HepG2 (cell line): Measurements from ENCODE around the gene KLF9. TPM values are rescaled to one million over a fixed set of nuclear protein-coding genes. Genes with fewer than 3 reads are reported as not detected.
A peak's percentile ranks its signal among the peaks of the same experiment; 100 is the strongest.

ENCODE experiments used
- E2F5 ChIP-seq: sonication (generic); formaldehyde crosslinking; conservative IDR thresholded peaks from 2 replicates; pipeline ENCODE4 v1.4.0; 2020; ENCODE audit warnings: missing genetic modification reagents
- HOXA9 ChIP-seq: sonication (generic); formaldehyde crosslinking; IDR thresholded peaks from 2 replicates; pipeline ENCODE4 v1.8.1; 2022; ENCODE audit warnings: missing genetic modification reagents, mild to moderate bottlenecking, moderate library complexity, borderline replicate concordance
- RARA ChIP-seq: IDR thresholded peaks from 2 replicates; pipeline ENCODE4 v1.6.1; 2016; ENCODE audit warnings: missing genetic modification reagents, missing compliant biosample characterization
- RXRB ChIP-seq: IDR thresholded peaks from 2 replicates; pipeline ENCODE4 v1.6.1; 2016; ENCODE audit warnings: borderline replicate concordance, missing genetic modification reagents, missing compliant biosample characterization
- SMARCC2 ChIP-seq: fragments of 450-650 bp; IDR thresholded peaks from 2 replicates; pipeline ENCODE4 v1.6.1; 2017; ENCODE audit warnings: antibody characterized with exemption, mild to moderate bottlenecking
- SNAPC4 ChIP-seq: sonication (generic); formaldehyde crosslinking; IDR thresholded peaks from 2 replicates; pipeline ENCODE4 v1.4.0; 2020; ENCODE audit warnings: mild to moderate bottlenecking, missing genetic modification reagents
- ZBTB39 ChIP-seq: sonication (generic); formaldehyde crosslinking; IDR thresholded peaks from 2 replicates; pipeline ENCODE4 v1.5.0; 2020; ENCODE audit warnings: missing genetic modification reagents
- ZNF207 ChIP-seq: fragments of 450-650 bp; IDR thresholded peaks from 2 replicates; pipeline ENCODE4 v1.6.1; 2016; ENCODE audit warnings: antibody characterized with exemption, borderline replicate concordance
- ZNF263 ChIP-seq: sonication (generic); formaldehyde crosslinking; IDR thresholded peaks from 2 replicates; pipeline ENCODE4 v1.4.0; 2020; ENCODE audit warnings: missing genetic modification reagents
- ZNF556 ChIP-seq: sonication (generic); formaldehyde crosslinking; IDR thresholded peaks from 2 replicates; pipeline ENCODE4 v1.4.0; 2020; ENCODE audit warnings: mild to moderate bottlenecking, missing genetic modification reagents, borderline replicate concordance
- ZNF644 ChIP-seq: IDR thresholded peaks from 2 replicates; pipeline ENCODE4 v1.6.1; 2016; ENCODE audit warnings: low read depth
- ZNF687 ChIP-seq: sonication (generic); formaldehyde crosslinking; IDR thresholded peaks from 2 replicates; pipeline ENCODE4 v1.5.1; 2020; ENCODE audit warnings: mild to moderate bottlenecking, missing genetic modification reagents, moderate library complexity
- ZNF747 ChIP-seq: sonication (generic); formaldehyde crosslinking; IDR thresholded peaks from 2 replicates; pipeline ENCODE4 v1.8.1; 2023; ENCODE audit warnings: missing genetic modification reagents, mild to moderate bottlenecking, borderline replicate concordance
- ZSCAN9 ChIP-seq: IDR thresholded peaks from 2 replicates; pipeline ENCODE4 v1.6.1; 2016; ENCODE audit warnings: borderline replicate concordance
- polyA plus RNA-seq, 8 experiments: library from polyadenylated mRNA; depleted of rRNA in 3 of 8; stranded (reverse) in 7 of 8; unstranded in 1 of 8; fragments of >200 nt; fragmentation: Illumina TruSeq in 4 of 8; extraction: Trizol in 4 of 8; gene quantifications; 2 replicates each; pipeline versions ENCODE4 v1.2.1 to v1.2.3, GENCODE V29; 2011 to 2016; ENCODE audit warnings: low read depth in 4 of 8, missing spikeins in 1 of 8, mixed read lengths in 1 of 8; ENCODE audit not compliant: insufficient read depth in 1 of 8
- total RNA-seq, 5 experiments: library from RNA; depleted of rRNA; stranded (reverse); fragments of >200 nt; fragmentation: Illumina TruSeq; extraction: Trizol; gene quantifications; 2 replicates each; pipeline ENCODE4 v1.2.3, GENCODE V29; 2016; ENCODE audit warnings: low read depth in 1 of 5

Gene KLF9
- total and polyA plus RNA-seq, 2 of the 13 experiments (the other 11 are each of a cell fraction or from before 2014, with no cell fraction given), result 5.7 to 7.2 TPM

GRCh38 chr9:70413799-70414775 is at the start of gene KLF9 (continued):
- TF ChIP-seq SNAPC4 (CRISPR knock-in tag) (peak; percentile 66; the same call in 1 of the 2 replicates), ZSCAN9 (CRISPR knock-in tag) (peak; percentile 94; the same call in 1 of the 2 replicates), ZBTB39 (CRISPR knock-in tag) (no peak), ZNF263 (no peak; the same call in 1 of the 2 replicates), RXRB (peak; percentile 79), RARA (CRISPR knock-in tag) (peak; percentile 32), SMARCC2 (no peak), ZNF556 (CRISPR knock-in tag) (peak; percentile 69; the same call in 1 of the 2 replicates), ZNF747 (no peak; the same call in 1 of the 2 replicates), ZNF687 (CRISPR knock-in tag) (peak; percentile 96), HOXA9 (CRISPR knock-in tag) (no peak), ZNF207 (no peak), ZNF644 (CRISPR knock-in tag) (no peak), E2F5 (CRISPR knock-in tag) (no peak)
